Activated CD4-positive, alpha-beta T cell treated with anti-CD3 and anti-CD28 coated beads, Interleukin-10, Interleukin-2, amounts not matched to agents 100 ng/mL and 50 ng/mL, durations not matched to agents 16 hours and 8 hours (primary cell): ENCODE measurements around the gene ATP4A.
A peak's percentile ranks its signal among the peaks of the same experiment; 100 is the strongest.

Experiments
- DNase-seq: peaks from one replicate; pipeline ENCODE4 v3.0.0-alpha.2; 2020

Gene ATP4A

DNA sequence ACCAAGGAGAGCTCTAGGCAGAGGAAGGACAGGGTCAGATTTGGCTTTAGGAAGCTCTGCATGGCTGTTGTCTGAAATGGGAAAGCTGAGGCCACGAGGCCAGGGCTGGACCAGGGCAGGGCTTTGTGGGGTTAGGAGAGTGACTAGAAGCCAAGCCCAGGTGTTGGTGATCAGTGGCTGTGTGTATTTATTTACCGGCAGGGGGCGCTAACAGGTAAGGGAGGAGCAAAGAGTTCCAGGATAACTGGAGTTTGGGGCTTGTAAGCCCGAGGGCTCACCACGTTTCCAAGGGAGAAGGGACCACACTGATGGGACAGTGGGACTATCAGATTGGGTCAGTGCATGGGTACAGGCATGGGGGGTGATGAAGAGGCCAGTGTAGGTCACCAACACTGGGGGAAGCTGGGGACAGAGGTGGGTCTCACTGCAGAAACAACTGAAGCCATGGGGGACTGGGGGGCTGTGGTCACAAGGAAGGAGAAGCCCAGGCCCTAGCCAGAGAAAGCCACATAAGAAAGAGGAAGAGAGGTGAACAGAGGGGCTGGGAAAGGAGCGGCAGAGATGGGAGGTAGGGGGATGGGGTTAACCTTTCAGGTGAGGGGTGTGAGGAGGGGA is 14.2 kb downstream of the ATP4A start:
- peak; percentile 71 for DNase-seq

- DNase-seq, result no peak
These were observed 16.9 kb downstream of the ATP4A start for GRCh38 chr19:35546532-35546931.

- DNase-seq, result peak; percentile 87
These were observed 17.5 kb downstream of the ATP4A start for GRCh38 chr19:35545855-35546381.

DNA sequence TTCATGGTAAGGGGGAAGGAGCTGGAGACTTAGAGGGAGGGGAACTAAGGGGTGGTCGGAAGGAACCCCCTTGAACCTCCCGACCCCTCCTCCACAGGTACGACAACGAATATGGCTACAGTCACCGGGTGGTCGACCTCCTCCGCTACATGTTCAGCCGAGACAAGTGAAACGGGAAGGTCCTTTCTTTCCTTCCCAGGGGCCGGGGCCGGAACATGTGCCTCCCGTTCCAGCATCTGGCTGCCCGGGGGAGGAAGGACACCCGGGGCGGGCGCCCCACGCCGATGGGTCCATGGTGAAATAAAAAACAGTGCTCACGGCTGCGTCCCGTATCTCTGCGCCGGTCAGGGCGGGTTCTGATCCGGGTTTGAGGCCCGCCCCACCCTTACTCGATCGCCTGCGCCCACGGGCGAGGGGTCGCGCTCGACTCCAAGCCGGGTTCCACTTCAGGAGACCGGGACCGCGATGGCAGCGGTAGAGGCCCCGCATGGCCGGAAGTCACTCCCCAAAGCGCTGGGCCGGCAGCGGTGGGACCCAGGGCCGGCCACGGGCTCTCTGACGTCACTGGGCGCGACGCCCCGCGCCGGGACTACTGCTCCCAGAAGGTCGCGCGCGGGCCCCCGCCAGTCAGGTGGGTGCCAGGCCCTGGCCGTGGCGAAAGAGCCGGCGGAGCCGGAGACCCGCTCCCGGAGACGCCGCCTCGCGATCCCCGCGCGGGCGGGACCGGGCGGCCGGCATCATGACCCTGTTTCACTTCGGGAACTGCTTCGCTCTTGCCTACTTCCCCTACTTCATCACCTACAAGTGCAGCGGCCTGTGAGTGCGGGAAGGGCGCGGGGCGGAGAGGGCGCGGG is 18.2 kb downstream of the ATP4A start, which contains the start of gene TMEM147:
Gene TMEM147, plus strand, starts transcription at position 626 of the 854 bp plus-strand sequence. Its CDS starts 114 bp downstream, at position 740.
- DNase-seq, result peak; percentile 92

GRCh38 chr19:35544110-35544802 is 19.2 kb downstream of the ATP4A start:
- no peak for DNase-seq

- DNase-seq, result no peak
These were observed 20.0 kb downstream of the ATP4A start for GRCh38 chr19:35543280-35544109.

- no peak for DNase-seq
These were observed 21.2 kb downstream of the ATP4A start for GRCh38 chr19:35542209-35542608.

- no peak for DNase-seq
These were observed 23.0 kb downstream of the ATP4A start for GRCh38 chr19:35540356-35540927.

DNA sequence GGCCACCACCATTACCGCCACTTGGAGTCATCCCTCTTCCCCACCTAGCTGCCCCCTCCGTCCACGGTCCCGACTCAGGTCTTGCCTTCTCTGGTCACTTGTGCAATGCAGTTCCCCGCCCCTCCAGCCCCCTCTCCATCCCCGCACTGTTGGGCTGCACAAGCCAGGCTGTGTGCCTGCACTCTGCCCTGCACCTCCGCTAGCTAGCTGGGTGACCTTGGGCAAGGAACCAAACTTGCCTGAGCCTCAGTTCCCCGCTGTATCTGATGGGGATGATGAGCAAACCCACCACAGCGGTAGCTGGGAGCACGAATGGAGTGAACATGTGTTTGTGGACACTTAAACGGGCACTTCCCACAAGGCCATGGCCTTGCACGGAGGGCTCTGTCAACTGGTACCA is 23.6 kb downstream of the ATP4A start:
- no peak for DNase-seq

DNA sequence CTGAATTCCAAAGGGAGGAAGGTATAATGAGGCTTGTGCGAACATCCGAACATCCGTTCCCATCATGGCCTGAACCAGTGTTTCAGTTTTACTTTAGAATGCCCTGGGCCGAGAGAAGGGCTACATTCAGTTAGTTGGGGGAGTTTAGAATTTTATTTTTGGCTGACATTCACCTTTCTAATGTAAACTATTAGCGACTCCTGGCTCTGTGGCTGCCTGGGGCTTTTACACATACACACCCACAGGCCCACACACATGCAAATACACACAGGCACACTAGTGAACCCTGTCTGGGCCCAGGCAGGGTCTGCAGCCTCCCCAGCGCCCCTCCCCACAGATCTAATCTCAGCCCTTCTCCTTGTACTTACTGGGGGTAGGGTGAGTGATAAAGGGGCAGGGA is 24.1 kb downstream of the ATP4A start:
- no peak for DNase-seq

- no peak for DNase-seq
These were observed 28.5 kb downstream of the ATP4A start for GRCh38 chr19:35534803-35535480.

DNA sequence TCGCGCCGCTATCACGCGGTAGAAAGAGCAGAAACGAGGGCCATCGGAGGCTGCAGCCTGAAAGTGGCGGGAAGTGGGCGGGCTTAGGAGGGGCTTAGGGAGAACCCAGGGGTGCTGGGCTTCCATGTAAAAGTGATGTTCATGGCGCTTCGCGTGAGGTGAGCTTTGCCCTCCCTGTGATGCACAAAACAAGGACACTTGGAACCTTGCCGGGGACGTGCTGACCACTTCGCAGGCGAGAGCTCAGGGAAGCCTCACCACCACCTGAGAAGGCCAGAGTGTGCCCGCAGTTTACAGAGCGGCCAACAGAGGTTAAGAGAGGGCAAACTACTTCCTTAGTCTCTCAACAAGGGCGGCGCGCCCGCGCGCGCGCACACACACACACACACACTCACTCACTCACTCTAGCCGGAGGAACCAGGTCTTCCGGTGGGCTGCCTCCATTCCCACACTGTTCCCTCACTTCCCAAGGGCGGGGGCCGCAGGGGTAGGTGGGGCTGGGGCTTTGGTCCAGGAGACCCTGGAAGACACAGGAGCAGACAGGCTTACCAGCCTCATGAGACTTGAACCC is 29.6 kb downstream of the ATP4A start:
- peak; percentile 13 for DNase-seq

DNA sequence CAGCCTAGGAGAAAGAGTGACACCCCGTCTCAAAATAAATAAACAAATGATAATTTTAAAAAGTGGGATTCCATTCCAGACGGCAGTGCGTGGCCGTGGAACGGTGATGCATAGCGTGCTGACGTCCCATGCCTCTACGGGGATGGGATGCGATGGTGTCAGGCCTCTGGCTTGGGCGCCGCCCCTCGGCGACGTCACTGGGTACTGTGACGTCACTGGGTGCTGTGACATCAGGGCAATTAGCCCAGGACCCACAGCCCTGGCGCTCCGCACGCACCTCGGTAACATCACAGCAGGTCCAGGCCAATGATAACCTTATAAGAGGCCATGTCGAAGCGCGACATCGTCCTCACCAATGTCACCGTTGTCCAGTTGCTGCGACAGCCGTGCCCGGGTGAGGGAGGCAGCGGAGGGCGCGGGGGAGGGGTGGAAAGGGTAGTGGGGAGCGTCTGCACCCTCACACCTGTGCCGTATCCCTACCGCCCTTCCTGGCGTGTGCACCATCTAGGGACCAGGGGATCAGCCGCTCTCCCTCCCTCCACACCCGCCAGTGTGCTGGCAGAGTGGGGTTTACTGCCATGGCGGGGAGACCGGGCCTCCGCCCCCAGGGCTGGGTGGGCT is 30.1 kb downstream of the ATP4A start, which contains the start of gene GAPDHS:
Gene GAPDHS, plus strand, starts transcription at position 256 of the 621 bp plus-strand sequence. Its CDS starts 72 bp downstream, at position 328.
- DNase-seq, result no peak

DNA sequence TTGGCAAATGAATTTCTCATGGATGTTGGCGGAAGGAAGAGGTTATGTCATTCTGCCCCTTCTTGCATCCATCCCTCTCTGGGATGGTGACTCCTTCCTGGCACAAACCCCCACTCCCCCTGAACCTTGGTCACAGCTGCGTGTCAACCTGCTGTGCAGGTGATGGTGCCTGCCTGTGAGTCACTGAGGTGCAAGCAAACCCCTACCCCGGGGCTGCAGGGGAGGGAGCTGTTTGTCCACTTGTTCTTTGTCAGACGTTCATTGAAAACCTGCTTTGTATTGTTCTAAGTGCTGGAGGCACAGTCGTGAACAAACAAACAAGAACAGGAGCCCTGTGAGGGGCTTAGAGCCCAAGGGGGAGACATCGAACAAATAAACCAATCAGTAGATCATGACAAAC is 32.2 kb downstream of the ATP4A start:
- no peak for DNase-seq

DNA sequence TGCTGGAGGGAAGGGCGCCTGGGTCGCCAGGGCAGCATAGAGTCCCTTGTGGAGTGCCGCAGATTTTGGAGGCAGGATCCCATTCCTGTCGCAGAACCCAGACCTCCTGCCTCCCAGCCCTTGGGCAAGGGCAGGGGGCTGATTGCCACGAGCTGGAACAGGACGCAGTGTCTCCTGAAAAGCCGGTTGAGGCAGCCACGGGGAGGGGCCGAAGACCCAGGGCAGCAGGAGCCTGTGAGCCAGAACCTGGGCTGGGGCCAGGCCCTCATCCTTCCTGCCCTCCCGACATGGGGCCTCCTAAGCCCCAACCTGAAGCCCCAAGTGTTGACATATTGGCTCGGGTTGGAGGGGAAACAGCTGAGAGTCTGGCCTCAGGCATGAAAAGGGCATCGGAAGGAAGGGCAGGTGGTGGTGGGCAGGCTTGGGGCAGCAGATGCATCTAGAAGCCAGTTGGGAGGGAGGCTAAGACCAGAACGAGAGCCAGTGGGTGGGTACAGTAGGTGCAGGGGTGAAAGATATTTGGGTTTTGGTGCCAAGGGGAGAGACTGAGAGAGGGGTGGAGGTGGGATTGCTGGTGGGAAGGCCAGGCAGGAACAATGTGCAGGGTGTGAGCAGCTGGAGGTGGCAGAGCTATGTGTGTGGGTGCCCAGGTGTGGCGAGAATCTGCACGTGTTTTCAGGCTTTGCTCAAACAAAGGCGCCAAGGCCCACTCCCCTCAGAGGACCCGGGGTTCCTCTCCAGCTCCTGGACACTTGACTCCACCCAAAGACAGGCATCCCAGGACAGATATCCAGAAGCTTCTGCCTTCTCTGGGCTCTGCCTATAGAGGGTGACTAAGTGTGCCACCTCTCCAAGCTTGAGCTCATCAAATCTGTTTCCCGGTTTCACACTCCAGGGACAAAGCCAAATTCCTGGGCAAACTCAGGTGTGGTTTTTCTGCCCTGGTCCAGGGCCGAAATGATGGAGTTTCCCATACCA is 33.9 kb downstream of the ATP4A start:
- no peak for DNase-seq

- DNase-seq, result no peak
These were observed 35.0 kb downstream of the ATP4A start, which contains the start of gene SBSN for GRCh38 chr19:35528218-35529038. Gene SBSN (minus strand): TSS chr19:35528311. CDS start chr19:35528281, 30 bp downstream.

- no peak for DNase-seq
These were observed 37.6 kb downstream of the ATP4A start for GRCh38 chr19:35525873-35526272.

DNA sequence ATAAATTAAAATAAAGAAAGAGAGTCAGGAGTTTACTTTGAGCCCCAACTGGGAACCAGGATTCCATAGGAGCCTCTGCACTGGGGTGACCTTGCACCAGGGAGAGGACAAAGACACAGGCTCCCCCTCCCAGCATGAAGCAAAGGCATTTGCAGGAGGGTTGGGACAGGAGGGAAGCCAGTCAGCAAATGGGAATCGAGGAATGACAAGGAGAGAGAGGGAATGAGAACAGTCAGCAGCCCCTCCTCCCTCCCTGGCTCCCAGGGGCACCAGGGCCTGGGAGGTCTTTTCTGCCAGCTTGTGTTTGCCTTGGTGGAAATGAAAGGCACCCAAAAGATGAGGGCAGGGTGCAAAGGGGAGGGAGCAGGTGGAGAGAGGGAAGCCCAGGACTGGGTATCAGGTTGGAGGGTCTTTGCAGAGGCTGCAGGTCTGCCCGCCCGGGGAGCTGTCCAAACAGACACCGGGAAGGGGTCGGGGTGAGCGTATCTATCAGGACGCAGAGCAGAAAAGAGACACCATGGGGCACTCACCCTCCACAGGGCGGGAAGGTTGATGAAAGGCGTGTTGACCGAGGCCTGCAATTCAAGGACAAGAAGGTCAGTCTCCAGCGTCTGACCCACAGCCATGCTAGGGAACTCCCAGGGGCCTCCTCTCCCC is 39.1 kb downstream of the ATP4A start:
- no peak for DNase-seq
